ENCODE data around the gene PTPRN2. TPM values are rescaled to one million over a fixed set of nuclear protein-coding genes. Genes with fewer than 3 reads are reported as not detected.

PTPRN2 gene
- total and polyA plus RNA-seq, 7 donors = 0.47 to 0.82 (median 0.51) TPM

GRCh38 chr7:157715071-157715937 lies 872.3 kb downstream of the PTPRN2 start:
- 77 to 82% (median 81%) methylated on average over 24 to 25 of the region's 25 CpGs for WGBS, 3 donors
- Histone ChIP-seq H3K36me3 (ENCODE audit: insufficient read depth in 1 of 2, low read depth in 1 of 2) (no peaks in the 10 kb centered on the region), H3K4me1 (no peaks in the 10 kb centered on the region), H3K27ac (no peak overlapping the region), H3K27me3 (ENCODE audit: insufficient read depth in 3 of 3, low read length in 2 of 3) (peaks cover 0 to 2% (median 0%) of the 10 kb centered on the region in 3 donors), H3K4me3 (no peak overlapping the region), H3K9me3 (no peaks in the 10 kb centered on the region)
- DNase-seq (no peak), ATAC-seq (no peak)
- TF ChIP-seq CTCF (IDR thresholded peaks at IDR 0.05) = no peak
- intact Hi-C loops (cut with DNase I) = no loop called here

- intact Hi-C loops (cut with DNase I) = no loop called here
- no peak for TF ChIP-seq CTCF (IDR thresholded peaks at IDR 0.05)
- H3K9me3 ChIP-seq = no peaks in the 10 kb centered on the region
- no peak overlapping the region for H3K4me3 ChIP-seq
- no peak for DNase-seq
- H3K36me3 ChIP-seq (ENCODE audit: insufficient read depth in 1 of 2, low read depth in 1 of 2) = no peaks in the 10 kb centered on the region
- H3K27ac ChIP-seq = no peak overlapping the region
- no peak for ATAC-seq
- peaks cover 0 to 2% (median 0%) of the 10 kb centered on the region in 3 donors for H3K27me3 ChIP-seq (ENCODE audit: insufficient read depth in 3 of 3, low read length in 2 of 3)
- no peaks in the 10 kb centered on the region for H3K4me1 ChIP-seq
- WGBS, 3 donors = 82 to 86% (median 84%) methylated on average over 29 of the region's 29 CpGs
These were observed 873.2 kb downstream of the PTPRN2 start for GRCh38 chr7:157714166-157715070.

GRCh38 chr7:157713591-157713990 lies 874.0 kb downstream of the PTPRN2 start:
- intact Hi-C loops (cut with DNase I) = no loop called here
- Histone ChIP-seq H3K36me3 (ENCODE audit: insufficient read depth in 1 of 2, low read depth in 1 of 2) (no peaks in the 10 kb centered on the region), H3K4me3 (no peak overlapping the region), H3K4me1 (no peaks in the 10 kb centered on the region), H3K27ac (no peak overlapping the region), H3K9me3 (no peaks in the 10 kb centered on the region), H3K27me3 (ENCODE audit: insufficient read depth in 3 of 3, low read length in 2 of 3) (peaks cover 0 to 2% (median 0%) of the 10 kb centered on the region in 3 donors)
- no peak for TF ChIP-seq CTCF (IDR thresholded peaks at IDR 0.05)
- DNase-seq = no peak
- WGBS, 3 donors = 74 to 80% (median 75%) methylated on average over 16 of the region's 16 CpGs
- ATAC-seq = no peak

- 68 to 76% (median 70%) methylated on average over 14 to 15 of the region's 15 CpGs for WGBS, 3 donors
- peaks cover 0 to 4% (median 4%) of the 10 kb centered on the region in 3 donors for H3K27me3 ChIP-seq (ENCODE audit: insufficient read depth in 3 of 3, low read length in 2 of 3)
- no peak for DNase-seq
These were observed 874.9 kb downstream of the PTPRN2 start for GRCh38 chr7:157712666-157713235.

More at GRCh38 chr7:157712666-157713235, 874.9 kb downstream of the PTPRN2 start:
- intact Hi-C loops (cut with DNase I) = no loop called here
- Histone ChIP-seq H3K36me3 (ENCODE audit: insufficient read depth in 1 of 2, low read depth in 1 of 2) (no peaks in the 10 kb centered on the region), H3K4me3 (no peak overlapping the region), H3K9me3 (no peaks in the 10 kb centered on the region), H3K4me1 (no peaks in the 10 kb centered on the region), H3K27ac (no peak overlapping the region)
- no peak for TF ChIP-seq CTCF (IDR thresholded peaks at IDR 0.05)
- no peak for ATAC-seq

Measured in psoas muscle (tissue), 8 donors.